WI38 (cell line): ENCODE measurements around the gene EIF5.
A peak's percentile ranks its signal among the peaks of the same experiment; 100 is the strongest.

Experiments used
- H3K4me3 ChIP-seq: 2 replicates; pipeline ENCODE4 v1.5.1; 2011; ENCODE audit warnings: low read depth, mild to moderate bottlenecking, control low read depth, low read length
- TF ChIP-seq, protein P1 (sequence below): IDR thresholded peaks from 2 replicates; pipeline ENCODE4 v1.5.1; 2012; ENCODE audit warnings: low read depth, mild to moderate bottlenecking, control low read depth, low read length

EIF5 gene

DNA sequence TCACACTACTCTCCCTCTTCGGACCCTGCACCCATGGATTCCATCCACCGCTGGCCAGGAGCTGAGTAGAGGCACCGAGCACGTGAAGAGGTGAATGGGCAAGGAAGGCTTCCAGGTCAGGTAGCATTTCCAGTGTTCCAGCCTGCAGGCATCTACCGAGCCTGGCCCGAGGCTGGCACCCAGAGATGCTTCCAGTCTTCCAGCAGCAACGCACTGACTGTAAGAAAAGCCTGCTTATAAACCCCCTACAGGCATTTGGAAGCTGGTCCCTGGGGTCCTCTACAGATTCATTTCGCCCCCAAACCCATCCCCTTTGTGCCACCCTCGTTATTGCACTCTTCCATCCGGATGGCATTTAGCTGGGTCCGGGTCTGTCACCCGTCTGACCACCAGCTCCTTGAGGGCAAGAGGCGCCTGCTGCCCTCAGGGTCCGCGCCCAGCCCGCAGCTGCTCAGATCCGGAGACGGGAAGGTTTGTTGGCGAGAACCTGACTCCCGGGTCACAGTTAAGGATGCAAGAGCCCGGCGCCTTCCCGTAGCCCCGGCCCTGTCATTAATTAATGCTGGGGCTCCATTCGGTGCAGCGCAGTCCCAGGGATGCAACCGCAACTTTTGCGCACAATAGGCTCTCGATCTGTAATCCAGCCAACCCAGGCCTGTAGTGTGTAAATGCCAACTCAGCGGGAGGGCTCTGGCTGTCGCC is 50.6 kb downstream of the EIF5 start:
- TF ChIP-seq, protein P1, sequence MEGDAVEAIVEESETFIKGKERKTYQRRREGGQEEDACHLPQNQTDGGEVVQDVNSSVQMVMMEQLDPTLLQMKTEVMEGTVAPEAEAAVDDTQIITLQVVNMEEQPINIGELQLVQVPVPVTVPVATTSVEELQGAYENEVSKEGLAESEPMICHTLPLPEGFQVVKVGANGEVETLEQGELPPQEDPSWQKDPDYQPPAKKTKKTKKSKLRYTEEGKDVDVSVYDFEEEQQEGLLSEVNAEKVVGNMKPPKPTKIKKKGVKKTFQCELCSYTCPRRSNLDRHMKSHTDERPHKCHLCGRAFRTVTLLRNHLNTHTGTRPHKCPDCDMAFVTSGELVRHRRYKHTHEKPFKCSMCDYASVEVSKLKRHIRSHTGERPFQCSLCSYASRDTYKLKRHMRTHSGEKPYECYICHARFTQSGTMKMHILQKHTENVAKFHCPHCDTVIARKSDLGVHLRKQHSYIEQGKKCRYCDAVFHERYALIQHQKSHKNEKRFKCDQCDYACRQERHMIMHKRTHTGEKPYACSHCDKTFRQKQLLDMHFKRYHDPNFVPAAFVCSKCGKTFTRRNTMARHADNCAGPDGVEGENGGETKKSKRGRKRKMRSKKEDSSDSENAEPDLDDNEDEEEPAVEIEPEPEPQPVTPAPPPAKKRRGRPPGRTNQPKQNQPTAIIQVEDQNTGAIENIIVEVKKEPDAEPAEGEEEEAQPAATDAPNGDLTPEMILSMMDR, result no peak
- H3K4me3 ChIP-seq, result peak overlapping the region; percentile 97

GRCh38 chr14:103385152-103385928 is 51.3 kb downstream of the EIF5 start, which contains the start of gene MARK3:
Gene MARK3, plus strand, starts transcription at chr14:103385415. Its CDS starts 615 bp downstream, at chr14:103386030.
- peak within 1 kb of the TSS; percentile 97 for H3K4me3 ChIP-seq
- TF ChIP-seq, protein P1, result peak; percentile 4; the same call in 1 of the 2 replicates

- peak overlapping the region; percentile 97 for H3K4me3 ChIP-seq
- TF ChIP-seq, protein P1, result no peak
Measured at GRCh38 chr14:103385929-103386712, 52.1 kb downstream of the EIF5 start.

GRCh38 chr14:103386713-103387329 is 52.8 kb downstream of the EIF5 start:
- peak overlapping the region; percentile 97 for H3K4me3 ChIP-seq

GRCh38 chr14:103388664-103389063 is 54.6 kb downstream of the EIF5 start:
- H3K4me3 ChIP-seq, result peak overlapping the region; percentile 20; the same call in 1 of the 2 replicates
- TF ChIP-seq, protein P1, result no peak

More at GRCh38 chr14:103386713-103387329, 52.8 kb downstream of the EIF5 start:
- TF ChIP-seq, protein P1, result no peak

DNA sequence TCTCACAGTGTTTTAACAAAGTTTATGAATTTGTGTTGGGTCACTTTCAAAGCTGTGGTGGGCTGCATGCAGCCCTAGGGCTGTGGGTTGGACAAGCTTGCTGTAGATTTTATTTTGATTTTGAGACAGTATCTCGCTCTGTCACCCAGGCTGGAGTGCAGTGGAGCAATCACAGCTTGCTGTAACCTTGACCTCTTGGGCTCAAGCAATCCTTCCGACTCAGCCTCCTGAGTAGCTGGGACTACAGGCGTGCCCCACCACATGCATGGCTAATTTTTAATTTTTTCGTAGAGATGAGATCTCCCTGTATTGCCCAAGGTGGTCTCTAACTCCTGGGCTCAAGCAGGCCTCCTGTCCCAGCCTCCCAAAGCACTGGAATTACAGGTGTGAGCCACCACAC is 56.6 kb downstream of the EIF5 start:
- TF ChIP-seq, protein P1, result no peak
- no peak overlapping the region for H3K4me3 ChIP-seq
